CD4-positive, alpha-beta T cell (primary cell): Measurements from ENCODE around the gene TET2. TPM values are rescaled to one million over a fixed set of nuclear protein-coding genes. Genes with fewer than 3 reads are reported as not detected.

Experiments used
- ATAC-seq: fragments of 200-7000 bp; cut with Tn5 transposase; one replicate; pipeline ENCODE4 v1.10.0; 2022; ENCODE audit warnings: mild to moderate bottlenecking; ENCODE audit not compliant: poor library complexity
- CTCF ChIA-PET: fragments of 350-600 bp; sonication (Branson Sonifier 250); formaldehyde crosslinking; loops from one replicate; lab custom pipeline; 2021; ENCODE audit warnings: antibody characterized with exemption, inconsistent platforms; lab: Charles Lee
- POLR2A ChIA-PET: fragments of 350-600 bp; sonication (Branson Sonifier 250); formaldehyde crosslinking; loops from one replicate; lab custom pipeline; 2021; ENCODE audit warnings: antibody characterized with exemption, inconsistent platforms; lab: Charles Lee
- DNase-seq, 14 experiments: peaks; one replicate each; pipeline ENCODE4 v3.0.0-alpha.2; 2013 to 2020; ENCODE audit warnings: mixed read lengths in 2 of 14
- H3K27ac ChIP-seq, 2 donors: one replicate each; pipeline versions ENCODE4 v1.5.1 to v1.7.0; 2013; ENCODE audit warnings: low read length in 2 of 2, low read depth in 1 of 2, mild to moderate bottlenecking in 1 of 2
- H3K27me3 ChIP-seq, 2 experiments: 1 replicate in 1 of 2; 2 replicates in 1 of 2; pipeline versions ENCODE4 v1.6.1 to v1.7.0; 2013; ENCODE audit warnings: low read length in 2 of 2, control low read depth in 1 of 2, mild to moderate bottlenecking in 1 of 2, moderate library complexity in 1 of 2; ENCODE audit not compliant: insufficient read depth in 2 of 2, control insufficient read depth in 1 of 2
- H3K36me3 ChIP-seq: one replicate; pipeline ENCODE4 v1.6.1; 2013; ENCODE audit warnings: low read length, control low read depth; ENCODE audit not compliant: insufficient read depth
- H3K4me1 ChIP-seq: one replicate; pipeline ENCODE4 v1.6.1; 2013; ENCODE audit warnings: low read length, control low read depth; ENCODE audit not compliant: insufficient read depth
- H3K4me3 ChIP-seq: one replicate; pipeline ENCODE4 v1.5.1; 2013; ENCODE audit warnings: mild to moderate bottlenecking, low read length, moderate library complexity
- H3K9me3 ChIP-seq, 2 experiments: 1 replicate in 1 of 2; 2 replicates in 1 of 2; pipeline versions ENCODE4 v1.6.1 to v1.7.0; 2013; ENCODE audit warnings: low read length in 2 of 2, mild to moderate bottlenecking in 2 of 2, control low read depth in 1 of 2, moderate library complexity in 1 of 2; ENCODE audit not compliant: control insufficient read depth in 1 of 2, insufficient read depth in 1 of 2
- H3K27ac Mint-ChIP-seq: one replicate; pipeline ENCODE4 v1.8.0; 2020; ENCODE audit warnings: mixed read lengths
- H3K27me3 Mint-ChIP-seq: one replicate; pipeline ENCODE4 v1.8.0; 2021; ENCODE audit warnings: mixed read lengths
- H3K36me3 Mint-ChIP-seq: one replicate; pipeline ENCODE4 v1.8.0; 2021; ENCODE audit warnings: low read depth, mixed read lengths
- H3K4me1 Mint-ChIP-seq: one replicate; pipeline ENCODE4 v1.8.0; 2021; ENCODE audit warnings: low read depth, mixed read lengths
- H3K4me3 Mint-ChIP-seq: one replicate; pipeline ENCODE4 v1.8.0; 2020; ENCODE audit warnings: mild to moderate bottlenecking, mixed read lengths
- H3K9me3 Mint-ChIP-seq: one replicate; pipeline ENCODE4 v1.8.0; 2020; ENCODE audit warnings: mixed read lengths
- CTCF ChIP-seq: fragments of 200-600 bp; IDR thresholded peaks from one replicate; pipeline ENCODE4 v1.8.0; 2022; ENCODE audit warnings: antibody characterized with exemption, mild to moderate bottlenecking
- intact Hi-C, 2 experiments: fragments of 100-400 bp; cut with DNase I in 1 of 2; cut with micrococcal nuclease in 1 of 2; formaldehyde crosslinking; loops; one replicate each; pipeline versions ENCODE4 v1.15.1 to v1.9.0; 2023 to 2025; cut with DNase I, micrococcal nuclease
- total RNA-seq, 174 experiments: library from RNA in 2 of 174; stranded (reverse) in 2 of 174; gene quantifications; one replicate each; pipeline ENCODE4 v1.2.3 and lab custom pipeline; 2021 to 2026

TET2 gene
- total RNA-seq, 2 experiments from 2014 or later: 31.0 to 32.0 TPM

DNA sequence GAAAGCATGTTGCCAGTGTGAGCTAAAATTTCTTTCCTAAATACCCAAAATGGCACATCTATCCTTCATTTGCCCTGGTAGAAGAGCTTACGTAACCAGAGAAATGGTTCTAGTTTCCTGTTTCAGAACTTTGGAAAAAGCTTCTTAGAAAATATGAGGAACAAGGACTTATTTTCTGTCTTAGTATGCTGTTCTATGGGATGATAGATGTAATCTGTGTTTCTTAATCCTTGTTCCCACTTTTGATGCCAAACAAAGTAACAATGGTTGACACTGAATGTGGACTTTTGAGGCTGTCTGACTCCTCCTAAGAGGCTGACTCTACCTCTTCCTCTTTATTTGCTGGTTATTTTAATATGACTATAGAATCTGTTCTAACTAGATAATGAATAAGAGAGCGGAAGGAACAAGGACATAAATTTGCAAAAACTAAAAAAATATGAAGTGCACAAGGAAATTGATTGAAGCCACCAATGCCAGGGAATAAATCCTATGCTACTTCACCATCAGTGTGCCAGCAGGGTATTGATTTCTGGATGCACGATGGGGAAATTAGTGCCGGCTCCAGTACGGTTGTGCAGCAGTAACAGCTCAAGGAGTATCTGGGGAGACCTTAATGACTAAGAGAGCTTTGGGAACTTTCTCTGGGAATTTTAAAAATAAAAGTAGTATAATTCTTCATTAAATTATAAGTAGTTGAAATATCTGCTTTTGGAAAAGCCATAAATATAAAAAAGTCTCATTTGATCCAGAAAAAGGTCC is 39.4 kb upstream of the TET2 start:
- Mint-ChIP-seq H3K36me3 (no peaks in the 10 kb centered on the region), H3K4me1 (no peaks in the 10 kb centered on the region), H3K27me3 (peaks cover 23% of the 10 kb centered on the region), H3K27ac (no peak overlapping the region), H3K4me3 (no peak overlapping the region), H3K9me3 (no peaks in the 10 kb centered on the region)
- Histone ChIP-seq H3K9me3 (no peaks in the 10 kb centered on the region), H3K27ac (no peak overlapping the region), H3K36me3 (no peaks in the 10 kb centered on the region), H3K4me3 (no peak overlapping the region), H3K4me1 (no peaks in the 10 kb centered on the region), H3K27me3 (peaks cover 0 to 9% of the 10 kb centered on the region in 2 experiments)
- intact Hi-C loops: no loop called here
- CTCF ChIA-PET: no interaction called here
- TF ChIP-seq CTCF: no peak
- ATAC-seq (no peak), DNase-seq (no peak)
- POLR2A ChIA-PET: no interaction called here

DNA sequence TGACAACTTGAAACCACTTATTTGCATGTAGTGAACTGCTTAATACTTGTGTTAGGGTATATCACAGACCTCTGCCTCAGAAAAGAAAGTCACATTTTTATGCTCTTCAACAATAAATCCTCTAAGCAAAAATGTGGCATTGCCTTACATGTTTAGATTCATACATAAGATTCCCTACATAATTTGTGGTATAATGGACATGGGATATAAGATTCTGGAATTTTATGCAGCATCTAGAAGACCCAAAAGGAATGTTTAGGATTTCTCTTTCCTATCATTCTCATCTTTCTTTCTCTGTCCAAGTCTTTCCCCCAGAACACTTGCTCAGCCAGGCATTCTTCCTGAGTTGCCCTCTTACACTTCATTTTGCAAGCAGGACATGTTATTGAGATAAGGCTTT is 37.7 kb upstream of the TET2 start:
- Histone ChIP-seq H3K4me1 (no peaks in the 10 kb centered on the region), H3K9me3 (no peaks in the 10 kb centered on the region), H3K27ac (no peak overlapping the region), H3K27me3 (peaks cover 0 to 9% of the 10 kb centered on the region in 2 experiments), H3K36me3 (no peaks in the 10 kb centered on the region), H3K4me3 (no peak overlapping the region)
- intact Hi-C loops: no loop called here
- no peaks in the 10 kb centered on the region for H3K9me3 Mint-ChIP-seq
- ChIA-PET POLR2A (no interaction called here), CTCF (no interaction called here)
- no peaks in the 10 kb centered on the region for H3K4me1 Mint-ChIP-seq
- ATAC-seq: no peak
- DNase-seq: no peak
- H3K27me3 Mint-ChIP-seq: peaks cover 23% of the 10 kb centered on the region
- no peak for TF ChIP-seq CTCF
- no peak overlapping the region for H3K4me3 Mint-ChIP-seq
- no peak overlapping the region for H3K27ac Mint-ChIP-seq
- no peaks in the 10 kb centered on the region for H3K36me3 Mint-ChIP-seq

- Mint-ChIP-seq H3K27me3 (peaks cover 16% of the 10 kb centered on the region), H3K4me3 (no peak overlapping the region), H3K27ac (no peak overlapping the region), H3K36me3 (no peaks in the 10 kb centered on the region), H3K4me1 (no peaks in the 10 kb centered on the region), H3K9me3 (no peaks in the 10 kb centered on the region)
- ATAC-seq (no peak), DNase-seq (no peak)
- no peaks in the 10 kb centered on the region for H3K36me3 ChIP-seq
- ChIA-PET POLR2A (no interaction called here), CTCF (interaction anchor here (1.3 kb wide), 1 partner anchor 40 kb away, joined by 3 read pairs; no protein-coding TSS in a partner anchor)
- intact Hi-C loops: no loop called here
- H3K27me3 ChIP-seq: peaks cover 0 to 3% of the 10 kb centered on the region in 2 experiments
- H3K4me3 ChIP-seq: no peak overlapping the region
- H3K4me1 ChIP-seq: no peaks in the 10 kb centered on the region
- TF ChIP-seq CTCF: no peak
- no peaks in the 10 kb centered on the region for H3K9me3 ChIP-seq
- H3K27ac ChIP-seq: no peak overlapping the region
These were observed 34.4 kb upstream of the TET2 start for GRCh38 chr4:105112274-105112673.
